ENCODE results near the gene CPED1. TPM values are rescaled to one million over a fixed set of nuclear protein-coding genes. Genes with fewer than 3 reads are reported as not detected.

The CPED1 gene
- total and polyA plus RNA-seq, 10 of the 15 experiments (the other 5 are each of a cell fraction or from before 2014, with no cell fraction given): 0.01 to 0.77 (median 0.10) TPM; not detected in 1

DNA sequence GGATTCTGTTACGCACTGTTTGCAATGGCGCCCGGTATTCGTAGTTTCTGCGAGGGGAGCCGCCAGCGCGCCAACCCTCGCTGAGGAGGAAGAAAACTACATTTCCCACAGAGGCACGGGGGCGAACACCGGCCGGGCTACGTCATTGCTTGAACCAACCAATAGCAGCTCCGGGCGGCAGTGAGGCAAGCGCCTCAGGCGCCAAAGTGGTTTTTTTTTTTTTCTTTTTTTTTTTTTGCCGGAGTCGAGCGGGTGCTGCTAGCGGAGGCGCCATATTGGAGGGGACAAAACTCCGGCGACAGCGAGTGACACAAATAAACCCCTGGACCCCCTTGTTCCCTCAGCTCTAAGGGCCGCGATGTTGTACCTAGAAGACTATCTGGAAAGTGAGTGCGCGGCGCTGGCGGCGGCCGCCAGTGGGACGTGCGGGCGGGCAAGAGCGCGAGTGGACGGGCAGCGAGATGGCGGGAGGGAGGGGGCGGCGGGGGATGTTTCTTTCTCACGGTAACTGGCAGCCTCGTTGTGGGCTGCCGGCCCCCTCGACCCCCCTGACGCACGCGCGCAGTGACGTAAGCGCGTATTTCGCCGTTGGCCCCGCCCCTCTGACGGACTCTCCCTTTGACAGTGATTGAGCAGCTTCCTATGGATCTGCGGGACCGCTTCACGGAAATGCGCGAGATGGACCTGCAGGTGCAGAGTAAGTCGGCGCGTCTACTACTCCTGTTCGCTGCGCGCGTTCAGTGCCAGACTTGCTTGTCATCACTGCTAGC lies 37.8 kb upstream of the CPED1 start, which contains the start of gene ING3 (continued):
- TF ChIP-seq, protein P1, sequence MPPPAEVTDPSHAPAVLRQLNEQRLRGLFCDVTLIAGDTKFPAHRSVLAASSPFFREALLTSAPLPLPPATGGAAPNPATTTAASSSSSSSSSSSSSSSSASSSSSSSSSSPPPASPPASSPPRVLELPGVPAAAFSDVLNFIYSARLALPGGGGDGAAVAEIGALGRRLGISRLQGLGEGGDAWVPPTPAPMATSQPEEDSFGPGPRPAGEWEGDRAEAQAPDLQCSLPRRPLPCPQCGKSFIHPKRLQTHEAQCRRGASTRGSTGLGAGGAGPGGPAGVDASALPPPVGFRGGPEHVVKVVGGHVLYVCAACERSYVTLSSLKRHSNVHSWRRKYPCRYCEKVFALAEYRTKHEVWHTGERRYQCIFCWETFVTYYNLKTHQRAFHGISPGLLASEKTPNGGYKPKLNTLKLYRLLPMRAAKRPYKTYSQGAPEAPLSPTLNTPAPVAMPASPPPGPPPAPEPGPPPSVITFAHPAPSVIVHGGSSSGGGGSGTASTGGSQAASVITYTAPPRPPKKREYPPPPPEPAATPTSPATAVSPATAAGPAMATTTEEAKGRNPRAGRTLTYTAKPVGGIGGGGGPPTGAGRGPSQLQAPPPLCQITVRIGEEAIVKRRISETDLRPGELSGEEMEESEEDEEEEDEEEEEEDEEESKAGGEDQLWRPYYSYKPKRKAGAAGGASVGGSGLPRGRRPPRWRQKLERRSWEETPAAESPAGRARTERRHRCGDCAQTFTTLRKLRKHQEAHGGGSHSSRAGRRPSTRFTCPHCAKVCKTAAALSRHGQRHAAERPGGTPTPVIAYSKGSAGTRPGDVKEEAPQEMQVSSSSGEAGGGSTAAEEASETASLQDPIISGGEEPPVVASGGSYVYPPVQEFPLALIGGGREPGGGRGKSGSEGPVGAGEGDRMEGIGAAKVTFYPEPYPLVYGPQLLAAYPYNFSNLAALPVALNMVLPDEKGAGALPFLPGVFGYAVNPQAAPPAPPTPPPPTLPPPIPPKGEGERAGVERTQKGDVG (CRISPR knock-in tag; IDR thresholded peaks at IDR 0.05): no peak
- peak; percentile 97 for TF ChIP-seq ATF7 (IDR thresholded peaks at IDR 0.05; ENCODE audit: low read depth)
- peak; percentile 27 for TF ChIP-seq KLF5 (IDR thresholded peaks at IDR 0.05; ENCODE audit: partially characterized antibody)
- TF ChIP-seq BRCA1 (IDR thresholded peaks at IDR 0.05; ENCODE audit: low read depth, low read length): peak; percentile 47; the same call in 1 of the 2 replicates
- no peak for TF ChIP-seq YBX1 (IDR thresholded peaks at IDR 0.05)
- no peak for TF ChIP-seq CEBPB (IDR thresholded peaks at IDR 0.05; ENCODE audit: borderline replicate concordance in 1 of 2, low read depth in 2 of 2, low read length in 2 of 2)
- TF ChIP-seq EZH2 (IDR thresholded peaks at IDR 0.05; ENCODE audit: borderline replicate concordance, control insufficient read depth, low read depth, low read length): no peak
- TF ChIP-seq MEF2A (IDR thresholded peaks at IDR 0.05; ENCODE audit: insufficient read depth, low read depth, low read length): 0 out of 2 replicates have a peak, but pooled peaks have one; percentile 32
- peak; percentile 67; the same call in 1 of the 2 replicates for TF ChIP-seq CBFB (IDR thresholded peaks at IDR 0.05; ENCODE audit: low read depth)
- 0 out of 2 replicates have a peak, but pooled peaks have one; percentile 56 for TF ChIP-seq ESRRA (IDR thresholded peaks at IDR 0.05; ENCODE audit: low read length)
- peak; percentile 57 for TF ChIP-seq SP1 (IDR thresholded peaks at IDR 0.05; ENCODE audit: low read depth, low read length)
- TF ChIP-seq, protein P2, sequence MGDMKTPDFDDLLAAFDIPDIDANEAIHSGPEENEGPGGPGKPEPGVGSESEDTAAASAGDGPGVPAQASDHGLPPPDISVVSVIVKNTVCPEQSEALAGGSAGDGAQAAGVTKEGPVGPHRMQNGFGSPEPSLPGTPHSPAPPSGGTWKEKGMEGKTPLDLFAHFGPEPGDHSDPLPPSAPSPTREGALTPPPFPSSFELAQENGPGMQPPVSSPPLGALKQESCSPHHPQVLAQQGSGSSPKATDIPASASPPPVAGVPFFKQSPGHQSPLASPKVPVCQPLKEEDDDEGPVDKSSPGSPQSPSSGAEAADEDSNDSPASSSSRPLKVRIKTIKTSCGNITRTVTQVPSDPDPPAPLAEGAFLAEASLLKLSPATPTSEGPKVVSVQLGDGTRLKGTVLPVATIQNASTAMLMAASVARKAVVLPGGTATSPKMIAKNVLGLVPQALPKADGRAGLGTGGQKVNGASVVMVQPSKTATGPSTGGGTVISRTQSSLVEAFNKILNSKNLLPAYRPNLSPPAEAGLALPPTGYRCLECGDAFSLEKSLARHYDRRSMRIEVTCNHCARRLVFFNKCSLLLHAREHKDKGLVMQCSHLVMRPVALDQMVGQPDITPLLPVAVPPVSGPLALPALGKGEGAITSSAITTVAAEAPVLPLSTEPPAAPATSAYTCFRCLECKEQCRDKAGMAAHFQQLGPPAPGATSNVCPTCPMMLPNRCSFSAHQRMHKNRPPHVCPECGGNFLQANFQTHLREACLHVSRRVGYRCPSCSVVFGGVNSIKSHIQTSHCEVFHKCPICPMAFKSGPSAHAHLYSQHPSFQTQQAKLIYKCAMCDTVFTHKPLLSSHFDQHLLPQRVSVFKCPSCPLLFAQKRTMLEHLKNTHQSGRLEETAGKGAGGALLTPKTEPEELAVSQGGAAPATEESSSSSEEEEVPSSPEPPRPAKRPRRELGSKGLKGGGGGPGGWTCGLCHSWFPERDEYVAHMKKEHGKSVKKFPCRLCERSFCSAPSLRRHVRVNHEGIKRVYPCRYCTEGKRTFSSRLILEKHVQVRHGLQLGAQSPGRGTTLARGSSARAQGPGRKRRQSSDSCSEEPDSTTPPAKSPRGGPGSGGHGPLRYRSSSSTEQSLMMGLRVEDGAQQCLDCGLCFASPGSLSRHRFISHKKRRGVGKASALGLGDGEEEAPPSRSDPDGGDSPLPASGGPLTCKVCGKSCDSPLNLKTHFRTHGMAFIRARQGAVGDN (IDR thresholded peaks at IDR 0.05): 0 out of 2 replicates have a peak, but pooled peaks have one; percentile 45
- TF ChIP-seq NFYA (IDR thresholded peaks at IDR 0.05; ENCODE audit: borderline replicate concordance, low read depth, low read length): no peak
- no peak; the same call in 1 of the 2 replicates for TF ChIP-seq TCF3 (IDR thresholded peaks at IDR 0.05; ENCODE audit: borderline replicate concordance, insufficient read depth, low read depth, low read length)
- TF ChIP-seq, protein P3, sequence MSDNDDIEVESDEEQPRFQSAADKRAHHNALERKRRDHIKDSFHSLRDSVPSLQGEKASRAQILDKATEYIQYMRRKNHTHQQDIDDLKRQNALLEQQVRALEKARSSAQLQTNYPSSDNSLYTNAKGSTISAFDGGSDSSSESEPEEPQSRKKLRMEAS (IDR thresholded peaks at IDR 0.05; ENCODE audit: low read depth, low read length): peak; percentile 65; the same call in 1 of the 2 replicates
- peak; percentile 95 for TF ChIP-seq SIX5 (IDR thresholded peaks at IDR 0.05; ENCODE audit: low read depth, low read length, severe bottlenecking)
- TF ChIP-seq, protein P4, sequence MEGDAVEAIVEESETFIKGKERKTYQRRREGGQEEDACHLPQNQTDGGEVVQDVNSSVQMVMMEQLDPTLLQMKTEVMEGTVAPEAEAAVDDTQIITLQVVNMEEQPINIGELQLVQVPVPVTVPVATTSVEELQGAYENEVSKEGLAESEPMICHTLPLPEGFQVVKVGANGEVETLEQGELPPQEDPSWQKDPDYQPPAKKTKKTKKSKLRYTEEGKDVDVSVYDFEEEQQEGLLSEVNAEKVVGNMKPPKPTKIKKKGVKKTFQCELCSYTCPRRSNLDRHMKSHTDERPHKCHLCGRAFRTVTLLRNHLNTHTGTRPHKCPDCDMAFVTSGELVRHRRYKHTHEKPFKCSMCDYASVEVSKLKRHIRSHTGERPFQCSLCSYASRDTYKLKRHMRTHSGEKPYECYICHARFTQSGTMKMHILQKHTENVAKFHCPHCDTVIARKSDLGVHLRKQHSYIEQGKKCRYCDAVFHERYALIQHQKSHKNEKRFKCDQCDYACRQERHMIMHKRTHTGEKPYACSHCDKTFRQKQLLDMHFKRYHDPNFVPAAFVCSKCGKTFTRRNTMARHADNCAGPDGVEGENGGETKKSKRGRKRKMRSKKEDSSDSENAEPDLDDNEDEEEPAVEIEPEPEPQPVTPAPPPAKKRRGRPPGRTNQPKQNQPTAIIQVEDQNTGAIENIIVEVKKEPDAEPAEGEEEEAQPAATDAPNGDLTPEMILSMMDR (IDR thresholded peaks at IDR 0.05 in 2 of 3, conservative IDR thresholded peaks at IDR 0.05 in 1 of 3; ENCODE audit: control insufficient read depth in 2 of 3, extremely low read depth in 1 of 3, insufficient read depth in 1 of 3, low read depth in 3 of 3, low read length in 3 of 3): no peak
